Heart left ventricle (tissue), 16 donors: ENCODE measurements around the gene CTF1. TPM values are rescaled to one million over a fixed set of nuclear protein-coding genes. Genes with fewer than 3 reads are reported as not detected.

Source experiments
- ATAC-seq, 4 donors: fragments of 200-7000 bp; cut with Tn5 transposase; one replicate each; pipeline ENCODE4 v1.9.1; 2020 to 2022; ENCODE audit warnings: moderate library complexity in 4 of 4, mild to moderate bottlenecking in 3 of 4, moderate number of reproducible peaks in 1 of 4
- DNase-seq, 5 donors: peaks; one replicate each; pipeline ENCODE4 v3.0.0-alpha.2; 2020
- H3K27ac ChIP-seq, 12 donors: fragments of 200-600 bp; sonication (generic) in 4 of 12; one replicate each; pipeline versions ENCODE4 v1.5.0 to v1.8.0; 2016 to 2022; ENCODE audit warnings: mild to moderate bottlenecking in 2 of 12
- H3K27me3 ChIP-seq, 9 donors: fragments of 200-600 bp; sonication (generic) in 2 of 9; one replicate each; pipeline versions ENCODE4 v1.5.1 to v1.8.0; 2016 to 2022; ENCODE audit warnings: mild to moderate bottlenecking in 3 of 9
- H3K36me3 ChIP-seq, 9 donors: fragments of 200-600 bp; sonication (generic) in 2 of 9; one replicate each; pipeline versions ENCODE4 v1.5.0 to v1.8.0; 2018 to 2022; ENCODE audit warnings: mild to moderate bottlenecking in 2 of 9
- H3K4me1 ChIP-seq, 12 donors: fragments of 200-600 bp; sonication (generic) in 4 of 12; one replicate each; pipeline versions ENCODE4 v1.5.0 to v1.8.0; 2016 to 2022; ENCODE audit warnings: mild to moderate bottlenecking in 3 of 12
- H3K4me3 ChIP-seq, 12 donors: fragments of 200-600 bp; sonication (generic) in 4 of 12; one replicate each; pipeline versions ENCODE4 v1.5.0 to v1.8.0; 2017 to 2022; ENCODE audit warnings: mild to moderate bottlenecking in 9 of 12, moderate library complexity in 4 of 12
- H3K9me3 ChIP-seq, 12 donors: fragments of 200-600 bp; sonication (generic) in 4 of 12; one replicate each; pipeline versions ENCODE4 v1.5.0 to v1.8.0; 2016 to 2022; ENCODE audit warnings: mild to moderate bottlenecking in 1 of 12
- POLR2A ChIP-seq, 2 donors: fragments of 450-650 bp; IDR thresholded peaks; one replicate each; pipeline ENCODE4 v1.6.1; 2017; ENCODE audit warnings: antibody characterized with exemption in 2 of 2, mild to moderate bottlenecking in 2 of 2, moderate library complexity in 2 of 2
- WGBS, 4 donors: extraction: QIAGEN DNeasy Blood & Tissue Kit in 2 of 4; methylation state at CpG; one replicate each; pipeline versions ENCODE4 v1.1.5 to v1.1.7; 2013 to 2018; 5-methylcytosine and 5-hydroxymethylcytosine counted together
- intact Hi-C, 10 donors: fragments of 100-400 bp; cut with DNase I; formaldehyde crosslinking; loops; one replicate each; pipeline versions ENCODE4 v1.11.1 to v1.14.2; 2022
- polyA plus RNA-seq, 2 donors: library from polyadenylated mRNA; stranded (reverse); fragments of 200-250 nt; gene quantifications; one replicate each; pipeline ENCODE4 v1.2.3, GENCODE V29; 2013
- total RNA-seq, 9 donors: library from RNA; depleted of rRNA in 2 of 9; stranded (reverse); fragments of >200 nt in 2 of 9; fragmentation: NEBNext Ultra II Directional in 3 of 9; extraction: Animal tissue kit (Norgen Biotek cat#: 25700) in 3 of 9; gene quantifications; one replicate each; pipeline versions ENCODE4 v1.1.0 to v1.2.4, GENCODE V29; 2016 to 2023
- TF ChIP-seq, protein P1 (sequence below), 12 donors: fragments of 200-600 bp; sonication (generic) in 4 of 12; IDR thresholded peaks; one replicate each; pipeline versions ENCODE4 v1.5.0 to v1.8.0; 2018 to 2022; ENCODE audit warnings: antibody characterized with exemption in 12 of 12, mild to moderate bottlenecking in 5 of 12
- donor health status: ischemic (EF 13 %, LVEDD 7.1; RV severe dilation, severe dysfunction).
- donor health status: healthy with polysubstance abuse.
- donor health status: DM: no; HTN: yes; CAD: no.
- donor health status: DM: no; HTN: no; CAD: no.
- donor health status: ischemic (EF 25% LVEDD 6.9; RV normal size, moderate dysfunction).
- donor health status: ischemic (EF 25% LVEDD 5.7; RV mildly dilated, moderate dysfunction).
- donor health status: healthy.
- donor health status: DM: yes; HTN: yes; CAD: no.
- donor health status: ischemic (EF 35%, LVEDD 5.7; RV mildly dilated, moderate dysfunction).
- donor health status: nonischemic (EF 11% LVEDD 7.7; RV severe dilation, severe dysfunction).
- donor health status: DM: yes; HTN: yes; CAD: no.
- donor health status: PGD.
- donor health status: ischemic (EF 29% LVEDD 5.4; RV normal size, mild dysfunction).
- donor health status: nonischemic (EF 23%, LVEDD 6.1; RV moderate dilation, normal function).

CTF1 gene
- total and polyA plus RNA-seq, 11 donors: 3.7 to 22.2 (median 12.2) TPM

DNA sequence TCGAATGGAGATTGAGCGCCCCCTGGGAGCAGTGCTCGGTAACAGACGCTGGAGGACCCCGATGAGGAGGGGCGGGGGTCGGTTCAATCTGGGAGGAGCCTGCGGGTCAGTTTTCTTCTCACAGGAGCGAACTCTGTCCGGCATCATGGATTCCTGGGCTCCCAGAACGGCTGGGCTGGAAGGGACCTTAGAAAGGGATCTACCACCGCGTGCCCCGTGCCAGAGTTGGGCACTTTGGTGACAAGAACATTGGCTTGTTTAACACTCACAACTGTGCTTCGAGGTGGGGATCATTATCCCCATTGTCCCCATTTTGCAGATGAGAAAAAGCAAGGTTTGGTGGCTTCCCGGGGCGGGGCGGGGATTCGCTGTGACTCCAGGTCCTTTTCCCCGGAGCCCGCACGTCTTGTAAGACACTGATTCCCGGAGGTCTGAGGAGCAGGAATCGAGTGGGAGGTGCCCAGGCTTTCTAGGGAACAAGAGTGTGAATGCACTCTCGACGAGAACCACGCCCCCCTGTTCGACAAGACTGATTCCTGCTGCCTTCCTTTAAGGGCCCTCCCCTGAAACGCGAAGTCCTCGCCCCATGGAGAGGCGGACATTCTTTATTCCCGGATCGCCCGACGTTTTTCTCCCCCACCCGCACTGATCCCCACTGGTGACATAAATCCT is 25.5 kb downstream of the CTF1 start:
- peaks cover 0 to 22% (median 9%) of the 10 kb centered on the region in 12 donors for H3K4me1 ChIP-seq
- TF ChIP-seq, protein P1, sequence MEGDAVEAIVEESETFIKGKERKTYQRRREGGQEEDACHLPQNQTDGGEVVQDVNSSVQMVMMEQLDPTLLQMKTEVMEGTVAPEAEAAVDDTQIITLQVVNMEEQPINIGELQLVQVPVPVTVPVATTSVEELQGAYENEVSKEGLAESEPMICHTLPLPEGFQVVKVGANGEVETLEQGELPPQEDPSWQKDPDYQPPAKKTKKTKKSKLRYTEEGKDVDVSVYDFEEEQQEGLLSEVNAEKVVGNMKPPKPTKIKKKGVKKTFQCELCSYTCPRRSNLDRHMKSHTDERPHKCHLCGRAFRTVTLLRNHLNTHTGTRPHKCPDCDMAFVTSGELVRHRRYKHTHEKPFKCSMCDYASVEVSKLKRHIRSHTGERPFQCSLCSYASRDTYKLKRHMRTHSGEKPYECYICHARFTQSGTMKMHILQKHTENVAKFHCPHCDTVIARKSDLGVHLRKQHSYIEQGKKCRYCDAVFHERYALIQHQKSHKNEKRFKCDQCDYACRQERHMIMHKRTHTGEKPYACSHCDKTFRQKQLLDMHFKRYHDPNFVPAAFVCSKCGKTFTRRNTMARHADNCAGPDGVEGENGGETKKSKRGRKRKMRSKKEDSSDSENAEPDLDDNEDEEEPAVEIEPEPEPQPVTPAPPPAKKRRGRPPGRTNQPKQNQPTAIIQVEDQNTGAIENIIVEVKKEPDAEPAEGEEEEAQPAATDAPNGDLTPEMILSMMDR (IDR thresholded peaks at IDR 0.05): peak; percentile 71 to 97 (median 89)
- TF ChIP-seq POLR2A (IDR thresholded peaks at IDR 0.05): no peak

DNA sequence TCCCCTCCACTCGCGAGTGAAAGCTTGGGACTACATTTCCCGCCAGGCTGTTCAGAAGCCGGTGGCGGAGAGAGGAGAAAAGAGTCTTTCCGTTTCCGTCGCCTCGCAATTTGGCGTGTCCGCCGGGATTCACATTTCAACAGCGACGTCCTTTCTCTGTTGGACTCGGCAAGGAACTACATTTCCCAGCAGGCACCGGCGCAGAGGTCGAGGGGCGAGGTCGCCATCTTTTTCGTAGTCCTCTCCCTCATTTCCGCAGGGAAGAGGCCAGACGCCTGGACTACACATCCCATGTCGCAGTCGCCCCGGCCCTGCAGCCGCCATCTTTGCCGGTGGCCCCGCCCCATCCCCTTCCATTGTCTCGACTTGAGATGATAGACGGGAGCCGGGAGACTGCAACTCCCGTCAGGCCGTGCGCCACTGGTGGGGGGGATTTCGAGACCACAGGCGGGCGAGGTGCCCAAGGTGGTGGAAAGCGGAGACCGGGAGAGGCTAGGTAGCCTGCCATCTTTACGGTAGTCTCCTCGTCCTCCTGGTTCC is 26.1 kb downstream of the CTF1 start:
- peaks cover 0 to 23% (median 9%) of the 10 kb centered on the region in 12 donors for H3K4me1 ChIP-seq
- DNase-seq (peak; percentile 99 to 100 (median 100)), ATAC-seq (peak; percentile 84 to 89 (median 88))
- intact Hi-C loops: loop anchor here in 5 of 10 donors (1.0 to 5.0 kb wide), 9 partner anchors 20 to 265 kb away; partner anchors contain the start of genes FBRS (in 2 of the 5), CTF1 (in 1 of the 5) and SRCAP (in 1 of the 5)
- WGBS, 4 donors: 0% methylated on average over 41 to 42 of the region's 42 CpGs
- peaks cover 0 to 5% (median 0%) of the 10 kb centered on the region in 9 donors for H3K36me3 ChIP-seq
- H3K4me3 ChIP-seq: peak overlapping the region; percentile 36 to 80 (median 64)
- TF ChIP-seq, protein P1 (IDR thresholded peaks at IDR 0.05): no peak
- TF ChIP-seq POLR2A (IDR thresholded peaks at IDR 0.05): no peak
- H3K27me3 ChIP-seq: no peaks in the 10 kb centered on the region
- no peaks in the 10 kb centered on the region for H3K9me3 ChIP-seq
- peak overlapping the region; percentile 74 to 98 (median 94) for H3K27ac ChIP-seq

More for the DNA sequence above, 25.5 kb downstream of the CTF1 start:
- ATAC-seq (peak; percentile 3 to 24 (median 16)), DNase-seq (peak; percentile 89 to 91 (median 90))
- H3K27ac ChIP-seq: peak overlapping the region; percentile 59 to 98 (median 93)
- no peaks in the 10 kb centered on the region for H3K9me3 ChIP-seq
- no peaks in the 10 kb centered on the region for H3K27me3 ChIP-seq
- intact Hi-C loops: loop anchor here (1.0 to 5.0 kb wide), 10 partner anchors 20 to 265 kb away; partner anchors contain the start of genes FBRS (in 2 of the 10), CTF1 (in 1 of the 10) and SRCAP (in 1 of the 10)
- peak overlapping the region; percentile 12 to 80 (median 63) for H3K4me3 ChIP-seq
- peaks cover 0 to 5% (median 0%) of the 10 kb centered on the region in 9 donors for H3K36me3 ChIP-seq
- WGBS, 4 donors: 0 to 1% (median 0%) methylated on average over 24 to 37 of the region's 37 CpGs

DNA sequence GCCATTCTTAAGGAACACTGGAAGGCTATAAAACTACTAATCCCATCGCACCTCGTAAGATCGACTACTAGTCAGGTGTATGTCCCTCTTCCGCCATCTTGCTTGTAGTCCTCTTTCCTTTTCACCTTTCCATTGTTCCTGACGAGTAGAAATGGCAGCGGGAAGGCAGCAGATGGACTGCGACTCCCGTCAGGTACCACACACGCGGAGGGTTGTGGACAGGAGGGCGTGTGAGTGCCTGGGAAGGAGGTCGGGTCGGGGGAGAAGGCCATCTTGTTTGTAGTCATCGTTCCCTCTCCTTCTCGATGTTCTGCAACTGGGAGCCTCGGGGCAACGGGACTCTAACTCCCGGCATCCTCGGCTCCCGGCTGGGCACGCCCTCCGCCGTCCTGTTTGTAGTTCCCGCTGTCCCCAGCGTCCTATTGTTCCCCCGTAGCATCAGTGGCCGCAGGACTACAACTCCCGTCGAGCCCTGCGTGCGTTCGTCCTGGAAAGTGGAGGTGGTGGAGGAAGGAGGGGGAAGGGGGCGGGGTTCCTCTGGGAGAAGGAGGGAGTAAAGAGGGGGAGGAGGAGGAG is 26.6 kb downstream of the CTF1 start:
- peak overlapping the region; percentile 52 to 80 (median 66) for H3K4me3 ChIP-seq
- peak overlapping the region; percentile 74 to 98 (median 94) for H3K27ac ChIP-seq
- H3K9me3 ChIP-seq: no peaks in the 10 kb centered on the region
- 0 to 1% (median 1%) methylated on average over 22 to 33 of the region's 33 CpGs for WGBS, 4 donors
- H3K36me3 ChIP-seq: peaks cover 0 to 8% (median 0%) of the 10 kb centered on the region in 9 donors
- peak; percentile 99 to 100 (median 100) for DNase-seq
- peak; percentile 80 to 86 (median 84) for ATAC-seq
- H3K27me3 ChIP-seq: no peaks in the 10 kb centered on the region
- TF ChIP-seq POLR2A (IDR thresholded peaks at IDR 0.05): peak in 1 of 2 donors; percentile 23
- TF ChIP-seq, protein P1 (IDR thresholded peaks at IDR 0.05): no peak
- peaks cover 0 to 28% (median 9%) of the 10 kb centered on the region in 12 donors for H3K4me1 ChIP-seq
- intact Hi-C loops: loop anchor here in 5 of 10 donors (1.0 to 5.0 kb wide), 9 partner anchors 21 to 266 kb away; partner anchors contain the start of genes FBRS (in 2 of the 5), CTF1 (in 1 of the 5) and SRCAP (in 1 of the 5)
